Fibroblast of upper back skin (primary cell): ENCODE results near the gene TMEM30B.
"Not testable (repeated sequence)": the region's sequence is repeated elsewhere in the genome, so short reads cannot be mapped to it uniquely, and the experiment has no call there.

Experiments
- DNase-seq: peaks from one replicate; pipeline ENCODE4 v3.0.0-alpha.2; 2013

The TMEM30B gene, protein sequence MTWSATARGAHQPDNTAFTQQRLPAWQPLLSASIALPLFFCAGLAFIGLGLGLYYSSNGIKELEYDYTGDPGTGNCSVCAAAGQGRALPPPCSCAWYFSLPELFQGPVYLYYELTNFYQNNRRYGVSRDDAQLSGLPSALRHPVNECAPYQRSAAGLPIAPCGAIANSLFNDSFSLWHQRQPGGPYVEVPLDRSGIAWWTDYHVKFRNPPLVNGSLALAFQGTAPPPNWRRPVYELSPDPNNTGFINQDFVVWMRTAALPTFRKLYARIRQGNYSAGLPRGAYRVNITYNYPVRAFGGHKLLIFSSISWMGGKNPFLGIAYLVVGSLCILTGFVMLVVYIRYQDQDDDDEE

DNA sequence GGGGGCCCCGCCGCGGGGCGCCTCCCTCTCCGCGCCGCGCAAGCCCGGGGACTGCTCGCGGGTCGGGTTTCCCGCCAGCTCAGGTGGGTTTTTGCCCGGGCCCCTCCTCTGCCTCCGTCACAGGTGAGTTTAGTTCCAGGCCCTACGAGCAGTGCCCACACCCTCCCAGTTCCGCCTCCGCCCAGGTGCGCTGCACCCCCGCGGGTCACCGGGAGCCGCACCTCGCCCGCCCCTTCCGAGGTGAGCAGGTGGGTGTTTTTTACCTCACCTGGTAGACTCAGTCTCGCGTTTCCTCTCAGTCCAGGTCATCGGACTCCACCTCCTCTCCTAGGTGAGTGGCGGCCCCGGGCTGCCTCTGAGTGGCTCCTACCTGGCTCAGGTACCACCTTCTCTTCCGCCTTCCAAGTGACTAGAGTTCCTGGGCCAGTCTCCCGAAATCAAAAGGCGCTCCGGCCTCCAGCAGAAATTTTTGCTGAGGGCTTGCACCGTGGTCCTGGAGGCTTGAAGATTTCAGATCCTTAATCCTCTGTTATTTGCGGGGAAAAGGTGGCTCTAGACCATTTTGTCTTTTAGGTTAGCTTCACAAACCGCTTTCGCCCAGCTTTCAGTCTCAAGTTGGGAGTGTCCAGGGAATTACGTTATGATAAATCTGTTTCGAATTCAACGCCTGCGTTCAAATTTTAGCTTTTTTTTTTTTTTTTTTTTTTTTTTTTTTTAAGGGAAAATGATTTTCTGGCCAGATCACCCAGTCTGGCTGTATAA is at the start of gene TMEM30B:
Gene TMEM30B, minus strand, starts transcription at position 153 of the 762 bp plus-strand sequence. CDS start 191 bp downstream, outside the sequence.
- no peak for DNase-seq

DNA sequence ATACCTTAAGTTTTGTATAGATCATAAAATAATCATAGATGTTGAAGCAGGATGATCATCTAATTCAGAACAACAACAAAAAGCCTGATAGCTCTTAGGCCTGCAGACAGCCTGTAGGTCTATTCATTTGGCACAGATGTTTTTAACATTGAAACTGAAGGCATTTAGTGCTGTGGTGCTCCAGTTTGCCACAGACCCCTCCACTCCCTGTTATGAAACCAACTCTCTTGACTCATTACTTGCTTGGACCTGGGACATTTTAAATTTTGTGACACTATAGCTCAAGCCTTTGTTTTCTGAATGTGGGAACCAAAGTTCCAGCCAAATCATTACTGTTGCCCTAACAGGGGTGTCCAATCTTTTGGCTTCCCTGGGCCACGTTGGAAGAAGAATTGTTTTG is 49.4 kb upstream of the TMEM30B start:
- DNase-seq = no peak

DNA sequence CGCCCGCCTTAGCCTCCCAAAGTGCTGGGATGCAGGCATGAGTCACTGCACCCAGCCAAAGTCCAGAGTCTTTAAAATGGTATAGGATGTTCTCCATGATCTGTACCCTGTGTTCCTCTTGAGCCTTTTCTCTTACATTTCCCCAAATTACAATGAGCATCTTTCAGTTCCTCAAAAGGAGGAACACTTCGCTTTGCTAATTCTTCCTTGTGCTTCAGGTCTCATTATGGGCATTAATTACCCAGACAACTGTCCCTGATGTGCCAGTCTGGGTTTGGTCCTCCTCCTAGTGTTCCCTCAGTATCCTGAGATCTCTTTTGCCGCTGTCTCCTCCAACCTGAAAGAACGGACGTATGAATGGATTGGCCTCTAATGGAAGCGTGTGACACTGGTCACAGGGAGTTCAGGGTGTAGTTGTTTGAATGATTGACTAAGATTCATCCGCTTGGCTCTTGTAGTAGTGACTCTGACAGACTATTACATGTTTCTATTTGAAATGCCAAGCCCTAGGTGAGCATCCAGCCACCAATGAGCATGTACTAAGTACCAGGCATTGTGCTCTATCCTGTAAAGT is 48.4 kb upstream of the TMEM30B start:
- DNase-seq = no peak

DNA sequence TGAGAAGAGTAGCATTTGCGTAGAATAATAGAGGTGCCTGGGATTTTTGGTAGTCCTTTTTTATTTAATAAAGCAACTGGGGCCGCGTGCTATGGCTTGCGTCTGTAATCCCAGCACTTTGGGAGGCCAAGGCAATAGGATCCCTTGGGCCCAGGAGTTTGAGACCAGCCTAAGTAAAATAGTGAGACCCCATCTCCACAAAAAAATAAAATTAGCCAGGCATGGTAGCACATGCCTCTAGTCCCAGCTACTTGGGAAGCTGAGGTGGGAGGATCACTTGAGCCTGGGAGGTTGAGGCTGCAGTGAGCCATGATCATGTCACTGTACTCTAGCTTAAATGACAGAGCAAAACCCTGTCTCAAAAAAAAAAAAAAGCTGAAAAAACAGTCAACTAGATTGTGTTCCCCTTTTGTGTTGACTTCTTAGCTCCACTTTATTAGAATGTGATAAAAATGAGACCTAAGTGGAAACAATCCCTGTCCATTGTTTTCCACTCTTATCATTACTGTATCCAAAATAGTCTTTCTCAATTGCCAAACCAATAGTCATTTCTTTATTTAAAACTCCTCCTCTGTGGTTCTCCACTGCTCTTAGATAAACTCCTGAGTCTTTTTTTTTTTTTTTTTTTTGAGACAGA is 47.6 kb upstream of the TMEM30B start:
- no peak for DNase-seq

DNA sequence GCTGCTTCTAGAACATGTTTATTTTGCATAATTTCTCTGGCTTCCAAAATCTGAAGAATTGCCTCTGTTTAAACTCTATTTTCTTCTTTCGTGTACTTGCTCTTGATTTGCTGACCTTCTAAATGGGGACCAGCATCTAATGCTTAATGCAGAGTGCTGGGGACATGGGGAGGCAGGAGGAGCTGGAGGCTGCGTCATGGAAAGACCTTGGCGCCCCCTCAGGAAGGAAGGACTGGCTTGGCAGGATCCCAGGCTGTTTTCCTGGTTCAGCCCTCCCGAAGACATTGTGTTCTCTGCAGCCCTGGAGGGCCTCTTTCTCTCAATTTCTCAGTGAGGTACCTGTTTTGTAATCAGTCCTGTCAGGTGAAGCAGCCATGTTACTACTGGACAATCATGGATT is 45.7 kb upstream of the TMEM30B start:
- DNase-seq = no peak

DNA sequence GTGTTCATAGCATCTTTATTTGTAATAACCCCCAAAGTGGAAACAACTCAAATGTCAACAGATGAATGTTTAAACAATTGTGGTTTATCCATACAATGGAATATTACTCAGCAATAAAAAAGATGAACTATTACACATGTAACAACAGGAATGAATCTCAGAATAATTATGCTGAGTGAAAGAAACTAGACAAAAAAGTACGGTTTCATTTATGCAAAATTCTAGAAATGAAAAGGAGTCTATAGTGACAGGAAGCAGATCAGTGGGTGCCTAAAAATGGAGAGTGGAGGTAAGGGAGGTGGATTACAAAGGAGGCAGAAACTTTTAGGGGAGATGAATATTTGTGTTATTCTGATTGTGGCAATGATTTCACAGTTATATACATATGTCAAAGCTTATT is 45.0 kb upstream of the TMEM30B start:
- DNase-seq = no peak

DNA sequence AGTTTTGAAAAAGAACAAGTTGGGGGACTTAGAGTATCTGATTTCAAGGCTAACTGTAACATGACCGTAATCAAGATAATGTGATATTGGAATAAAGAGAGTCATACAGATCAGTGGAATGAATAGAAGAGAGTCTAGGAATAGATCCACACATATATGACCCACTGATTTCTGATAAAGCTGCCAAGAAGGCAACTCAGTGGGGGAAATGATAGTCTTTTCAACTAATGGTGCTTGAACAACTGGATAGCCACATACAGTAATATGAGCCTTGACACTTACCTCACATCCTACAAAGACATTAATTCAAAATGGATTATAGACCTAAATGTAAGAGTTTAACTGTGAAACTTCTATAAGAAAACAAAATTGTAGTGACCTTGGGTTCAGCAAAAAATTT is 44.0 kb upstream of the TMEM30B start:
- no peak for DNase-seq

DNA sequence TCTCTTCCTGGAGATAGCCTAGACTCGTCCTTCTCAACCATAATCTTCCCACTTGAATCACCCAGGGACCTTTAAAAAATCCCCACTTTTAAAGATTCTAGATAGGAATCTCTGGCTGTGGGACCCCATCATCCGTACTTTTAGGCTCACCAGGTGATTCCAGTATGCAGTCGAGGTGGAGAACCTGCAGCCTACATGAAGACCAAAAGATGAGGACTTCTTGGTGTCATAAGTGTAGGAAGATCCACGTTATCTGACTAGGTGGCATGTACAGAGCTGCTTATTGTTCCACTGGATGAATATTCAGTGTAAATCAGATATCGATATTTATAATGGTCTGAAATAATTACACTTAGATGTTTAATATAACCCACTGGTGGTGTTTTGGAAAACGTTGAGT is 42.8 kb upstream of the TMEM30B start:
- DNase-seq = no peak

DNA sequence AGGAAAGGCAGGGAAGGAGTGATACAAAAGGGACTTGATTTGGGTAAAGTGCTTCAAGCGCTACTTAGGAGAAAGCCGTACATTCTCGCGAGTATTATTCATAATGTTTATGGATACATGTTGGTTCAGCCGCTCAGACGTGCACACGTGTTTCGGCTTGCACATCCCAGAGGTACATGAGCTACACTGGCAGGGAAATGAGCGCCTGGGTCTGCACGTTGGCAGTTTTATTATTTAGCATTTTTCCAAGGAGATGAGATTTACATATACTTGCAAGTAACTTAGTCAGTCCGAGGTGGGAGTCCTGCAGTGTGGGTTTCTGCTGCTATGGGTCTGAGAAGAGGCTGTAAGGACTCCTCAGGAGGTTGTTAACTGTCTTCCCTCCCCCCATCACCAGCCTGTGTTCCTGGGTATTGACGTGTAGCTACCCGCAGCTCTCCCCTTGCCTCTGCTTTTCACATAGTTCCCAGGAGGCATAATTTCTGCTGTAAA is 41.7 kb upstream of the TMEM30B start:
- no peak for DNase-seq

DNA sequence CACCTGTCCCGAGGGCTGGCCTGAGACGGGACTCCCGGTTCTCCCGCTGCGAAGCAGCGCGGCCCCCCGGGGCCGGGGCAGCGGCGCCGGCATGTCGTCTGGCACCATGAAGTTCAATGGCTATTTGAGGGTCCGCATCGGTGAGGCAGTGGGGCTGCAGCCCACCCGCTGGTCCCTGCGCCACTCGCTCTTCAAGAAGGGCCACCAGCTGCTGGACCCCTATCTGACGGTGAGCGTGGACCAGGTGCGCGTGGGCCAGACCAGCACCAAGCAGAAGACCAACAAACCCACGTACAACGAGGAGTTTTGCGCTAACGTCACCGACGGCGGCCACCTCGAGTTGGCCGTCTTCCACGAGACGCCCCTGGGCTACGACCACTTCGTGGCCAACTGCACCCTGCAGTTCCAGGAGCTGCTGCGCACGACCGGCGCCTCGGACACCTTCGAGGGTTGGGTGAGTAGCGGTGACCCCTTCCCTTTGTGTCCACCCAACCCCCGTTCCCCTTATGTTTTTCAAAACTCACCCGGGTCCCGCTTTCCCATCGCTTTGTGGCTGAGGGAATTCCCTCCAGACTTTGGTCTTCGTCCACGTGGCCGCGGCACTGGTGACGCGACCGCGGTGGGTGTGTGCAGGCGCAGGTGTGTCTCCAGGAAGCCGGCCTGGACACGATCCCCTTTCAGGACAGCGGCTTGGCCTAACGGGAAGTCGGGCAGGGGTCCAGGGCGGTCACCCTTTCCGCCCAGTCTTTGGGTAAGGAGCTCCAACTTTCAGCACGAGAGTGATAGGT is 41.1 kb upstream of the TMEM30B start:
- no peak for DNase-seq

DNA sequence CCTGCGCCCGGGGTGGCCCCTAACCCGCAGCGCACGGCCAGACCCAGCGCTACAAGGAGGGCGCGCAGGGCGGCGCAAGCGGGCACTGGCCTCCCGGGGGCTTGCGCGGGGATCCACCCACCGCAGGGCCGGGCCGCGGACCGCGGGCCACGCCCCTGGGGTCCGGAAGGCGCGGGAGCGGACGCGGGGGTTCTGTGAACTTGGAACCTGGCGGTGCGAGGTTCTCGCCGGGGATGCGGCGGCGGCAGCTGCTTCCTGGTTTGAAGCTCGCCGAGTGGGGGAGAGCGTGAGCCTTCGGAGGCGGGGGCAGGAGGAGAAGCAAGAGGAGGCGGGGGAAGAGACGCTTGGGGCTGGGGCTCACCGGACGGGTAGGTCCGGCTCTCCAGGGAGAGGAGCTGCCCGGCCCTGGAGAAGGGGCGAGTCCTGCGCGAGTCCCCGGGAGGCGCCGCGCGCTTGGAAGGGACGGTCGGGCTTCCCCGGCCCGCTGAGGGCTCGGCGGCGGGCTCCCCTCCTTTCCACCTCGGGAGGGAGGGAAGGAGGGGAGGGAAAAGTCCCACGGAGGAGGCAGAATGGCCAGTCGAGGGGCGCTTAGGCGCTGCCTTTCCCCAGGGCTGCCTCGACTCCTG is 40.4 kb upstream of the TMEM30B start, which contains the start of gene PRKCH:
Gene PRKCH, plus strand, starts transcription at position 195 of the 626 bp plus-strand sequence. CDS start 523 bp downstream, outside the sequence.
- DNase-seq = peak; percentile 10

DNA sequence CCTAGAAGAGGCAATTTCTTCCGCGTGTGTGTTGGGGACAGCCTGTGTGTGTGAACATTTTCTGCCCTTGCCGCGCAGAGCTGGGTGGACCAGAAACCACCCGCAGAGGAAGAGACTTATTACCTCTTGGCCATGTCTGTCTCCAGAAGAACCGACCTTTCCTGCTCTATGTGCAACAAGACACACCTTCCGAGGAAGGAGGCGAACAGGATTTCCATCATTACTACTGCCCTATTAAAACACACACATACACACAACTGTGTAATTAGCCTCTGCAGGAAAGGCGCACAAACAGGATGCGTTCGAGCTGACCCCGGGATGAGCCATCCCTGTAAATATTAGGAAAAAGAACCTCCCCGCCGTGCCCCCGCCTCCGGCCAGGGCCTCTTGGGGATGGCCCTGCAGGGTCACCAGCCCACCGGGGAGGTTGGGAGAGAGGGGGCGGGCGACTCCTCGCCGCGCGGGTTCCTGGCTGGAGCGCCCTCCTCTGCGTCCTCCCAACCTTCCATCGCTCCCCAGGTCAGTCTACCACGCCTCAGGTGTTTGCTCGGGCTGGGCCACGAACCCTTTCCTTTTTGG is 39.8 kb upstream of the TMEM30B start:
- DNase-seq = no peak

DNA sequence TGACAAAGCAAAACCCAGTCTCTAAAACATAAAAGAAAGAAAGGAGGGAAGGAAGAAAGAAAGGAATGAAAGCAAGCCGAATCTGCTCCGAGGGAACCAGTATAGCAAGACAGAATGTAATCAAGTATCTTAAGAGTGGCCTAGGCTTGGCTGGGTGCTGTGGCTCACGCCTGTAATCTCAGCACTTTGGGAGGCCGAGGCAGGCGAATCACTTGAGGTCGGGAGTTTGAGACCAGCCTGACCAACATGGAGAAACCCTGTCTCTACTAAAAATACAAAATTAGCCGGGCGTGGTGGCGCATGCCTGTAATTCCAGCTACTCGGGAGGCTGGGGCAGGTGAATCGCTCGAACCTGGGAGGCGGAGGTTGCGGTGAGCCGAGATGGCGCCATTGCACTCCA is 39.0 kb upstream of the TMEM30B start:
- DNase-seq = not testable (repeated sequence)

DNA sequence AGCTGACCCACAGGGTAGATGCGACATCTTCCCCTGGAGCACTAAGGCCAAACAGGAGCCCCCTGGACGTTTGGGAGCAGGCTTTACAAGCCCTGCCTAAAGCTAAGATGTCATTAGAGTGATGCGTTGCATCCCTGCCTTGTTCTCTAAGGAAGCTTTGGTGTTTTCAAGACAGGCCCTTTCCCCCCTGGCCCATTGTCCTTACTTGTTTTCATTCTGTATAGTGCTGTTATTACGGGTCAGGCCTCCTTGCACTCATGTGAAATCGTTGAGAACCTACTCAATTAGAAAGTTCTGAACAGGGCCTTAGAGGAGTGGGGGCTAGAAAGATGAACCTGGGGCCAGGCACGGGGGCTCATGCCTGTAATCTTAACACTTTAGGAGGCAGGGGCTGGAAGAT is 38.6 kb upstream of the TMEM30B start:
- DNase-seq = no peak

DNA sequence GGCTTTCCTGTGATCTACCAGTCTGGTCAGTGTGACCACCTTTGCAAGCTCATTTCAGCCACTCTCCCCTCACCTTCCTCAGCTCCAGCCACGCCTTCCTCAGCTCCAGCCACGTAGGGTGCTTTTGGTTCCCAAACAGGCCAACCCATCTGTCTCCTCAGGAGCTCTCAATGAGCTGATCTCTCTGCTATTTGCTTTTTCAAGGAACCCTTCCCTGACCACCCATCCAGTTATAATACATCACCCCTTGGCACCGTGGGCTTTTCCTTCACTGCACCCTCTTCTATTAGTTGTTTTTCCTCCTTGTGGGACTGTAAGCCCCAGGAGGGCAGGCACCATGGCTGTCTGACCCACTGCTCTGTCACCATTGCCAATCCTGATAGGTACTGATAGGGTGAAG is 37.9 kb upstream of the TMEM30B start:
- DNase-seq = no peak

DNA sequence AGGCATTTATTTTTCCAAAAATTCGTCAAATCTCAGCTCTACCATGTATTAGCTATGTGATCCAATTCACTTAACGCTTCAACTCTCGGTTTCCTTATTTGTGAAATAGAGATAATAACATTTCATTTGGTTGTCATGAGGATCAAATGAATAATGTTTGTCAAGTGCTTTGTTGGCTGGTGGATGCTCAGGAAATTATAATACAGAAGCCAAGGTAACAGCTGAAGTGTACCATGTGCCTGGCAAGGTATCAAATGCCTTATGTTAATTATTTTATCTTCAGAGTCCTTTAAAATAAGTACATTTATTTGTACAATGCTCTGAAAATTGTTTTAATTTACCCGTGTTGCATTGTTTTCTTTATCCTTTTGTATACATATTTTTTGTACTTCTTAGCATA is 34.2 kb upstream of the TMEM30B start:
- no peak for DNase-seq

DNA sequence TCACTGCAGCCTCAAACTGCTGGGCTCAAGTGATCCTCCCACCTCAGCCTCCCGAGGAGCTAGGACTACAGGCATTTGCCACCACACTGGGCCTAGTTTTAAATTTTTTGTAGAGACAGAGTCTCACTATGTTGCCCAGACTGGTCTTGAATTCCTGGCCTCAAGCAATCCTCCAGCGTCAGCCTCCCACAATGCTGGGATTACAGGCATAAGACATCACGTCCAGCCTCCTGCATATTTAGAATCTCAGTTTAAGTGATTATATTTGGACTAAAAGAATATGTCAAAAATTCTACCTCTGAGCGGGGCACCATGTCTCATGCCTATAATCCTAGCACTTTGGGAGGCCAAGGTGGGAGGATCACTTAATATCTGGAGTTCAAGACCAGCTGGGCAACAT is 27.6 kb upstream of the TMEM30B start:
- not testable (repeated sequence) for DNase-seq

DNA sequence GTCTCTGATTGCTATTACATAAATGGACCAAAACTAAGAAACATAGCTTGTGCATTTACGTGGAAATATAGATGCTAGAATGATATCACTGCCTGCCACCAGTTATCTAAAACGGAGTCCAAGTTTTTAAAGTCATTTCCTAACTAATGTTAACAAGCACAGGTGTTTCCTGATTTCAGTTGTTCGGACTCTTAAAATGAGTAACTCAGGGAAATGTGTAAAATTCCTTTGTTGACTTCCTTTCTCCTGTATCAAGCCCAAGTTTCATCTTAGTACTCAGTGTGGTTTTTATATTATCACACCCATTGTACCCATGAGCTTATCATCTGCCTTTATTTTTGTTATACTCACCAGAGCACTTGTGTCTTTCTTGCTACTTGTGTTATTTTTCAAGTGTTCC is 27.1 kb upstream of the TMEM30B start:
- no peak for DNase-seq

DNA sequence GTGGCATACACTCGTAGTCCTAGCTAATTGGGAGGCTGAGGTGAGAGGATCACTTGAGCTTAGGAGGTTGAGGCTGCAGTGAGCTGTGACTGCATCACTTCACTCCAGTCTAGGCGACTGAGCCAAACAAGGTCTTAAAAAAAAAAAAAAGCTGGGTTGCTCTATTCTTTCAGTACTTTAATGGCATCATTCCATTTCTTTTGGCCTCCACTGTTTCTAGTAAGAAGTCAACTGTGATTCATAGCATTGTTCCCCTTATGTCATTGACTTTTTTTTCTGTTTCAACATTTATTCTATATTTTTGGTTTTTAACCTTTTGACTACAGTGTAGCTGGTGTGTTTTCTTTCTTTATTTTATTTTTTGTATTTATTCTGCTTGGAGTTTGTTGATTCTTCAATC is 23.6 kb upstream of the TMEM30B start:
- DNase-seq = no peak

DNA sequence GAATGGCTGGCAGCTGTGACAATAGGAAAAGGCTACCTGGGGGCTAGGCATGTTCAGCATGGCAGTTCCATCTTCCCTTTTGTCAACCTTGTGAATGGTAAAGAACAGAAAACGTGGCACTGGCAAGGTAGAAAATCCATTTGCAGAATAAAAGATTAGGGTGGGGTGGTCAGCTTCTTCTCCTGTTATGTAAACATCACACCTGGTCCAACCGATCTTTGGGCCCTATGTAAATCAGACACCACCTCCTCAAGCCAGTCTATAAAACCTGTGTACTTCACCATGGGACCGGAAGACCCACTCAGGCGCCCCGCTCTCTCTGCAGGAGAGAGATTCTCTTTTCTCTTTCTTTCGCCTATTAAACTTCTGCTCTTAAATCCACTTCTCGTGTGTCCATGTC is 19.6 kb upstream of the TMEM30B start:
- DNase-seq = no peak

DNA sequence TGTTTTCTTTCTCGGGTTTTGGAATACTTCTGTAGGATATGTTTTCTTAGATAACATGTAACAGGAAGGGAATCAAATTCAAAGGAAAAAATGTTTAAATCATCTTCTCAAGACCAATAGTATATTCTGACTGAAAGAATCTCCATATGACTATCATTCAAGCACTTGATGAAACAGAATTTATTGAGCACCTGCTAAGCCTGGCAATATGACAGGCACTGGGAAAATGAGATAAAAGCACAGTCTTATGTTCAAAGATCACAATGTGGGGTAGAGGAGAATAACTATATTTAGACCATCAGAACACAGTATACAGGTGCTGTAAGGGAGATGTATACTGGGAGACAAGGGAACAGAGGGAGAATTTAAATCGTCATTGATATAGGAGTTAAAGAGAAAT is 19.1 kb upstream of the TMEM30B start:
- DNase-seq = no peak

DNA sequence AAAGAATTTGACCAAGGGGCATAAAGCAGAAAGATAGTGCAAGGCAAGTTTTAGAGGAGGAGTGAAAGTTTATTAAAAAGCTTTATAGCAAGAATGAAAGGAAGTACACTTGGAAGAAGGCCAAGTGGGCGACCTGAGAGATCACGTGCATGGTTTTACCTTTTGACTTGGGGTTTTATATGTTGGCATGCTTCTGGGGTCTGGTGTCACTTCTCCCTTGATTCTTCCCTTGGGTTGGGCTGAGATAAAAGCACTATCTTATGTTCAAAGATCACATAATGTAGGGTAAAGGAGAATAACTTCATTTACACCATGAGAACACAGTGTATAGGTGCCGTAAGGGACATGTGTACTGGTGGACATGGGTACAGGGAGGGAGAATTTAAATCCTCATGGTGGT is 17.7 kb upstream of the TMEM30B start:
- DNase-seq = no peak
